Prostate gland (tissue), 2 donors: ENCODE data around the gene EP400. TPM values are rescaled to one million over a fixed set of nuclear protein-coding genes. Genes with fewer than 3 reads are reported as not detected.

Source experiments
- DNase-seq: peaks from one replicate; pipeline ENCODE4 v3.0.0-alpha.2; 2019; ENCODE audit warnings: low spot score
- H3K27ac ChIP-seq, 2 donors: fragments of 200-600 bp; sonication (generic); 2 replicates each; pipeline ENCODE4 v1.5.1; 2017 to 2019
- H3K27me3 ChIP-seq: fragments of 200-600 bp; sonication (generic); replicated peaks from 2 replicates; pipeline ENCODE4 v1.5.1; 2019; ENCODE audit not compliant: insufficient read depth
- H3K36me3 ChIP-seq, 2 donors: fragments of 200-600 bp; sonication (generic); 1 replicate in 1 of 2; 2 replicates in 1 of 2; pipeline versions ENCODE4 v1.5.1 to v1.8.1; 2017 to 2019
- H3K4me1 ChIP-seq: fragments of 200-600 bp; sonication (generic); replicated peaks from 2 replicates; pipeline ENCODE4 v1.5.1; 2019
- H3K4me3 ChIP-seq, 2 donors: fragments of 200-600 bp; sonication (generic); 2 replicates each; pipeline ENCODE4 v1.5.1; 2017 to 2019
- H3K9me3 ChIP-seq: fragments of 200-600 bp; sonication (generic); 2 replicates; pipeline ENCODE4 v1.5.1; 2017
- POLR2A ChIP-seq: fragments of 450-650 bp; IDR thresholded peaks from one replicate; pipeline ENCODE4 v1.6.1; 2016; ENCODE audit warnings: antibody characterized with exemption, mild to moderate bottlenecking
- POLR2AphosphoS5 ChIP-seq: sonication (generic); formaldehyde crosslinking; IDR thresholded peaks from one replicate; pipeline ENCODE4 v1.6.1; 2017; ENCODE audit warnings: antibody characterized with exemption
- WGBS: methylation state at CpG from one replicate; pipeline ENCODE4 v1.1.5; 2018; 5-methylcytosine and 5-hydroxymethylcytosine counted together
- intact Hi-C: fragments of 100-400 bp; cut with DNase I; formaldehyde crosslinking; loops from one replicate; pipeline ENCODE4 v1.14.2; 2022
- total RNA-seq, 2 donors: library from RNA; depleted of rRNA; stranded (reverse); fragments of >200 nt; gene quantifications; one replicate each; pipeline ENCODE4 v1.1.0, GENCODE V29; 2016
- TF ChIP-seq, protein P1 (sequence below), 4 experiments: fragments of 200-600 bp in 2 of 4; fragments of 450-650 bp in 2 of 4; sonication (generic) in 2 of 4; IDR thresholded peaks; 1 replicate in 3 of 4; 2 replicates in 1 of 4; pipeline ENCODE4 v1.5.1; 2016 to 2019; ENCODE audit warnings: antibody characterized with exemption in 4 of 4, mild to moderate bottlenecking in 2 of 4, moderate library complexity in 2 of 4

EP400 gene
- total RNA-seq, 2 donors from 2014 or later = 22.3 to 46.2 TPM

DNA sequence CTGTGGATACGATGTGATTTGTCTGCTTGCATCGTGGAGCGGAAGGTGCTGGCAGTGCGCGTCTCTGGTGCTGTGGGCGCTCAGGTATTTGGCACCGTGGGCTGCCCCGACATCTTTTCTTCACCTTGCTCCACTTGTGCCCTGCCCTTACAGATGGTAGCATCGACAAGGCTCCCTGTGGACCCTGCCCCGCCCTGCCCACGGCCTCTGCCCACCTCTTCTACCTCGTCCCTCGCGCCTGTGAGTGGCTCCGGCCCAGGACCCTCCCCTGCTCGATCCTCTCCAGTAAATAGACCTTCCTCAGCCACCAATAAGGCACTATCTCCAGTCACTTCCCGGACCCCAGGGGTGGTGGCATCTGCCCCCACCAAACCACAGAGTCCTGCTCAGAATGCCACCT lies 36.6 kb downstream of the EP400 start:
- peaks cover 0 to 15% of the 10 kb centered on the region in 2 donors for H3K36me3 ChIP-seq
- TF ChIP-seq POLR2A = no peak
- no peak for TF ChIP-seq POLR2AphosphoS5
- TF ChIP-seq, protein P1, sequence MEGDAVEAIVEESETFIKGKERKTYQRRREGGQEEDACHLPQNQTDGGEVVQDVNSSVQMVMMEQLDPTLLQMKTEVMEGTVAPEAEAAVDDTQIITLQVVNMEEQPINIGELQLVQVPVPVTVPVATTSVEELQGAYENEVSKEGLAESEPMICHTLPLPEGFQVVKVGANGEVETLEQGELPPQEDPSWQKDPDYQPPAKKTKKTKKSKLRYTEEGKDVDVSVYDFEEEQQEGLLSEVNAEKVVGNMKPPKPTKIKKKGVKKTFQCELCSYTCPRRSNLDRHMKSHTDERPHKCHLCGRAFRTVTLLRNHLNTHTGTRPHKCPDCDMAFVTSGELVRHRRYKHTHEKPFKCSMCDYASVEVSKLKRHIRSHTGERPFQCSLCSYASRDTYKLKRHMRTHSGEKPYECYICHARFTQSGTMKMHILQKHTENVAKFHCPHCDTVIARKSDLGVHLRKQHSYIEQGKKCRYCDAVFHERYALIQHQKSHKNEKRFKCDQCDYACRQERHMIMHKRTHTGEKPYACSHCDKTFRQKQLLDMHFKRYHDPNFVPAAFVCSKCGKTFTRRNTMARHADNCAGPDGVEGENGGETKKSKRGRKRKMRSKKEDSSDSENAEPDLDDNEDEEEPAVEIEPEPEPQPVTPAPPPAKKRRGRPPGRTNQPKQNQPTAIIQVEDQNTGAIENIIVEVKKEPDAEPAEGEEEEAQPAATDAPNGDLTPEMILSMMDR (IDR thresholded peaks at IDR 0.05) = no peak
- WGBS = 96% methylated on average over 17 of the region's 17 CpGs

DNA sequence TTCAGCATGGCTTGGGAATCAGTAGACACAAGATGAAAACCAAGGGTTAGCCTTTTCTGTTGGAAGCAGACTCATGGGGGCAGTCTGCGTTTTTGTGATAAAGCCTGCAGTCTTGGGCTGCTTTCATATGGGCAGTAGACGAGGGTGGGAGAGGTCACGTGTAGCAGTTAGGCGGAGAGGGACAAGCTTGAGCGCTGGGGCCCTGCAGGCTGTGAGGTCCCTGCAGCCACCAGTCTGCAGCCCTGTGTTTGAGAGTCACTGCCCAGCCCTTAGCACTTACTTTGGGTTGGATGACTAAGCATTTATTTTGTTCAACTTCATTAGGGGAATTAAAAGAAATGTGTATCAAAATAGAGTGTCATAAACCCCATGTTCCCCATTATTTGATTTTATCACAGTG lies 37.2 kb downstream of the EP400 start:
- intact Hi-C loops = no loop called here
- TF ChIP-seq POLR2A = no peak
- no peak for TF ChIP-seq POLR2AphosphoS5
- TF ChIP-seq, protein P1 (IDR thresholded peaks at IDR 0.05) = no peak
- H3K4me3 ChIP-seq = no peak overlapping the region
- H3K27ac ChIP-seq = no peak overlapping the region
- H3K36me3 ChIP-seq = peaks cover 0 to 14% of the 10 kb centered on the region in 2 donors
- H3K4me1 ChIP-seq = no peaks in the 10 kb centered on the region
- H3K9me3 ChIP-seq = no peaks in the 10 kb centered on the region
- no peaks in the 10 kb centered on the region for H3K27me3 ChIP-seq
- 92% methylated on average over 5 of the region's 5 CpGs for WGBS
- DNase-seq = no peak

More for the DNA sequence above, 36.6 kb downstream of the EP400 start:
- Histone ChIP-seq H3K9me3 (no peaks in the 10 kb centered on the region), H3K4me3 (no peak overlapping the region), H3K4me1 (no peaks in the 10 kb centered on the region), H3K27me3 (no peaks in the 10 kb centered on the region), H3K27ac (no peak overlapping the region)
- no peak for DNase-seq
- intact Hi-C loops = no loop called here

DNA sequence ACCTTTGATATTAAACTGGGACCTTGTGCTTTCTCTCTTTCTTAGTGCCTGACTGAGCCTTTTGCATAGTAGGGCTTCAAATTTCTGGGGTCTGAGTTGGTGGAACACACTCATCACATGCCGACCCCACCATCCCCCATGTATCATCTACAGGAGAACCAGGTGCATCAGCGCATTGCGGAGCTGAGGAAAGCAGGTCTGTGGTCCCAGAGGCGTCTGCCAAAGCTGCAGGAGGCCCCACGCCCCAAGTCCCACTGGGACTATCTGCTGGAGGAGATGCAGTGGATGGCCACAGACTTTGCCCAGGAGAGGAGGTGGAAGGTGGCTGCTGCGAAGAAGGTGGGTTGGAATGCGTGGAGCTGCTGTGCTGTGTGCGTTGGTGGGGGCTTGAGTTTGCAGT lies 37.8 kb downstream of the EP400 start:
- intact Hi-C loops = no loop called here
- TF ChIP-seq, protein P1 (IDR thresholded peaks at IDR 0.05) = no peak
- TF ChIP-seq POLR2A (no peak), POLR2AphosphoS5 (no peak)
- no peaks in the 10 kb centered on the region for H3K4me1 ChIP-seq
- H3K27ac ChIP-seq = no peak overlapping the region
- DNase-seq = no peak
- H3K9me3 ChIP-seq = no peaks in the 10 kb centered on the region
- H3K4me3 ChIP-seq = no peak overlapping the region
- H3K36me3 ChIP-seq = peaks cover 0 to 10% of the 10 kb centered on the region in 2 donors
- H3K27me3 ChIP-seq = no peaks in the 10 kb centered on the region
- 96% methylated on average over 8 of the region's 8 CpGs for WGBS

DNA sequence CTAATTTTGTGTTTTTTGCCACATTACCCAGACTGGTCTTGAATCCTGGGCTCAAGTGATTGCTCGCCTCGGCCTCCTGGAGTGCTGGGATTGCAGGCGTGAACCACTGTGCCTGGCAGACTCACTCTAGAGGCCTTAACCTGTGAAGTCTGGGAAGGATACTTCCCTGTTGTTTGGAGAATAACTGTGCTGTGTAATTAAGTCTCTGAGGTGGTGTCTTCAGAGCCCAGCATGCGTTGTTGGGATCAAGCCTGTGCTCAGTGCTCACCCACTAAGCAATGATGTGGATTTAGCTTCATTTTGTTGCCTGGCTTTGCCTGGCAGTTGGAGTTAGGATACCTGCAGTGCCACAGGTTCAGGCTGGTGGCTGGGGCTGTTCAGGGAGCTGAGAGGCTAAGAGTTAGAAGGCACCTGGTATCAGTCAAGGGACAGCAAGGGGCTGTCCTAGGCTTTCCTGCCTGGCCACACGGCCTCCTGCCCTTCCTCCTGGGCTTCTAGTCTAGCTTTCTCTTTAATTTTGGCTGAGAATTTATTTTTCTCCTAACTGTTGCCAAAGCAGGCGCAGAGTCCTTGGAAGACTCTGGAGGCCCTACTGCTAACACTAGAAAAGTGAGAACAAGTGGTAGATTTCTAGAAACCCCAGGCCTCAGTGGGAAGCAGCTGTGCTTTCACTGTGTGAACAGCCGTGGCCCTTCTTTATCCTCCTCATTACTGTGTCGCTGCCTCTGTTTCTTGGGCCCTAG lies 38.5 kb downstream of the EP400 start:
- 82% methylated on average over 8 of the region's 8 CpGs for whole genome bisulfite sequencing
- intact Hi-C loops = no loop called here

More for the DNA sequence above, 38.5 kb downstream of the EP400 start:
- no peak for DNase-seq
- no peaks in the 10 kb centered on the region for H3K4me1 ChIP-seq
- no peaks in the 10 kb centered on the region for H3K27me3 ChIP-seq
- peaks cover 0 to 4% of the 10 kb centered on the region in 2 donors for H3K36me3 ChIP-seq
- no peak overlapping the region for H3K27ac ChIP-seq
- no peaks in the 10 kb centered on the region for H3K9me3 ChIP-seq
- TF ChIP-seq POLR2AphosphoS5 = no peak
- no peak for TF ChIP-seq POLR2A
- TF ChIP-seq, protein P1 (IDR thresholded peaks at IDR 0.05) = no peak
- no peak overlapping the region for H3K4me3 ChIP-seq
